LNCaP clone FGC (cell line): ENCODE data around the gene NRP1.

Source experiments
- DNase-seq: peaks from one replicate; pipeline ENCODE4 v3.0.0-alpha.2; 2011; ENCODE audit warnings: low read depth
- H3K4me3 ChIP-seq: 2 replicates; pipeline ENCODE4 v1.5.1; 2011; ENCODE audit warnings: mild to moderate bottlenecking, low read depth, low read length, control low read depth
- TF ChIP-seq, protein P1 (sequence below): IDR thresholded peaks from 2 replicates; pipeline ENCODE4 v1.5.1; 2012; ENCODE audit warnings: mild to moderate bottlenecking; ENCODE audit not compliant: control insufficient read depth, insufficient read depth; ENCODE audit errors: extremely low read depth

NRP1 gene

DNA sequence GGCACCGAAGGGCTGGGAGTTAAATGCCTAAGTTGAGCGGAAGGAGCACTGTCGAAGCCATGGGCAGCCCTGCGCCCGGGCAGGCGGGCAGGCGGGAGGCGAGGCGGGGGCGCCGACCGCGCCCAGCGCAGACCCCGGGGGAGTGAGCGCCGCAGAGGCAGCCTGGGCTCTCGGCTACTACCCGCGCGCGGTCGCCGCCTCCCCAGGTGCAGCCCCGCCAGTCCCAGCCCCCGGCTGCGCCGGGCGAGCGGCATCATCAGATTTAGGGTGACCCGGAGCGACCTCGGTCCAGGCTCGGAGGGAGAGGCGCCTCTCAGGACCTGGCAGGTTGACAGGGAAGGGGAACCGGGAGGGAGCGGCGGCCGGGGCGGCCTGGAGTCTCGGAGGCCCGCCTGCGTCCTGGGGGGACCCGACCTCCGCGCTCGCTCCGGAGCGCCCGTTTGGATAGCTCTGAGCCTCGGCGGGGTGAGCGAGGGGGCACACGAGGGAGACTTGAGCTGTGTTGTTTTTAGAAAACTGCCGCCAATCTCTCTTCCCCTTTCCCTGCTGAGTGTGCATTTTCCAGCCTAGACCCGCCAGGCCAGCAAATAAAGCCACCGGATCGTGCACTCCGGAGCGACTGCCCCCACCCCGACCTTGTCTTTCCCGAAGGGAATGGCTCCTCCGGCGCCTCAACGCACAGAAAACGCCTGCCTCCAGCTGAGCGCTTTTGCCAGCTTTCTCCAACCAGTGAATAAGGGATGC lies 2.3 kb upstream of the NRP1 start:
- H3K4me3 ChIP-seq = peak overlapping the region; percentile 82
- TF ChIP-seq, protein P1, sequence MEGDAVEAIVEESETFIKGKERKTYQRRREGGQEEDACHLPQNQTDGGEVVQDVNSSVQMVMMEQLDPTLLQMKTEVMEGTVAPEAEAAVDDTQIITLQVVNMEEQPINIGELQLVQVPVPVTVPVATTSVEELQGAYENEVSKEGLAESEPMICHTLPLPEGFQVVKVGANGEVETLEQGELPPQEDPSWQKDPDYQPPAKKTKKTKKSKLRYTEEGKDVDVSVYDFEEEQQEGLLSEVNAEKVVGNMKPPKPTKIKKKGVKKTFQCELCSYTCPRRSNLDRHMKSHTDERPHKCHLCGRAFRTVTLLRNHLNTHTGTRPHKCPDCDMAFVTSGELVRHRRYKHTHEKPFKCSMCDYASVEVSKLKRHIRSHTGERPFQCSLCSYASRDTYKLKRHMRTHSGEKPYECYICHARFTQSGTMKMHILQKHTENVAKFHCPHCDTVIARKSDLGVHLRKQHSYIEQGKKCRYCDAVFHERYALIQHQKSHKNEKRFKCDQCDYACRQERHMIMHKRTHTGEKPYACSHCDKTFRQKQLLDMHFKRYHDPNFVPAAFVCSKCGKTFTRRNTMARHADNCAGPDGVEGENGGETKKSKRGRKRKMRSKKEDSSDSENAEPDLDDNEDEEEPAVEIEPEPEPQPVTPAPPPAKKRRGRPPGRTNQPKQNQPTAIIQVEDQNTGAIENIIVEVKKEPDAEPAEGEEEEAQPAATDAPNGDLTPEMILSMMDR = no peak
- no peak for DNase-seq

GRCh38 chr10:33335801-33336581 lies 1.5 kb upstream of the NRP1 start:
- peak overlapping the region; percentile 82 for H3K4me3 ChIP-seq
- TF ChIP-seq, protein P1 = no peak
- DNase-seq = peak; percentile 89

- peak overlapping the region; percentile 82 for H3K4me3 ChIP-seq
- TF ChIP-seq, protein P1 = no peak
- DNase-seq = no peak
These were observed 1.0 kb upstream of the NRP1 start for GRCh38 chr10:33335551-33335800.

DNA sequence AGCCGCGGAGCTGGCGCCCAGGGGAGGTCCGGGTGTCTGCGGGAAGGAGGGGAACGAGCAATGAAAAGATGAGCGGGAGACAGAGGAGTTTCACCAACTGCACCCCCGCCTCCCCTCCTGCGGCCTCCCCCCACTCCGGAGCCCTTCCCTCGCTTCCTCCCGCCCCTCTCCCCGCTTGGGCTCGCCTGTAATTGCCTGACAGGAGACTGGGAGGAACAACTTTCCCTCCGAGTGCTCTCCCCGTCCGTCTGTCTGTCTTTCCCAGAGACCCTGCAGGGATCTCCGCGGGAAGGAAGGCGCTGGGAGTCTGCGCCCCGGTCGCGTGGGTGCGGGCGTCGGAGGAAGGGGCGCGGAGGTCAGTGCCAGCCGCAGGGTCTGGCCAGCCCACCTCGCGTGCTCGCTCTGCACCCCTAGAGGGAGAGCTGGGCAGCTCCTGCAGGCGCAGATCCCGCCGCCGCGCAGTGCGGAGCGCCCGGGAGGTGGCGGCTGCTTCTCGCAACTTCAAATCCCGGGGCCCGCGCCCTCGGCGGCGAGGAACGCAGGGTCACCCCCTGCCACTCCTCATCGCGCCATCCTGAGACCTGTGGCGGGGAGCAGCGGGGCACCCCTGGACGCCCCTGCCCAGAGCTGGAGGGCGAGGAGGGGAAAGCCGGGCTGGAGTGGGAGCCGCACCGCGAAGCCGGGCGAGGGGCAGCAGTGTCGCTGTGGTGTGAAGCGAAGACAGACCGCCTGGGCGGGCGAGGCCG lies 511 bp upstream of the NRP1 start:
- DNase-seq = peak; percentile 52
- peak overlapping the region; percentile 82 for H3K4me3 ChIP-seq
- TF ChIP-seq, protein P1 = peak; percentile 50

- no peak for DNase-seq
- TF ChIP-seq, protein P1 = no peak
These were observed 986 bp downstream of the NRP1 start for GRCh38 chr10:33333260-33334101.

More at GRCh38 chr10:33333260-33334101, 986 bp downstream of the NRP1 start:
- peak overlapping the region; percentile 82 for H3K4me3 ChIP-seq
